ENCODE data around the gene NPHS1.
"Not testable (repeated sequence)": the region's sequence is repeated elsewhere in the genome, so short reads cannot be mapped to it uniquely, and the experiment has no call there.

The NPHS1 gene

DNA sequence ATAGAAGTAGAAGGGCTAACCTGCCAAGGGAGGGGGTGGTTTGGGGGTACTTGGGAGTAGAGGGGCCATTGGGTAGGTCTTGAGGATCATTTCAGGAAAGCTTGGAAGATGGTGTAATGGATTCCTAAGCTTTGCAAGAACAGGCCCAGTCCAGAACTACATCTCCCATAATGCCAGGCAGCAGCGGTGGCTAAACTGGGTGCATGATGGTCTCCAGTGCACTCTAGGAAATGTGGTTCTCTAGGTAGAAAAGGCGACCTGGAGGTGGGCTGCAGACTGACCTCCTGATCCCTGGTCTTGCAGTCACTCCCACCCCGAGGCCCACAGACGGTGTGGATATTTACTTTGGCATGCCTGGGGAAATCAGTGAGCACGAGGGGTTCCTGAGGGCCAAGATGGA, 19.9 kb upstream of the NPHS1 start:
- DNase-seq = no peak

DNA sequence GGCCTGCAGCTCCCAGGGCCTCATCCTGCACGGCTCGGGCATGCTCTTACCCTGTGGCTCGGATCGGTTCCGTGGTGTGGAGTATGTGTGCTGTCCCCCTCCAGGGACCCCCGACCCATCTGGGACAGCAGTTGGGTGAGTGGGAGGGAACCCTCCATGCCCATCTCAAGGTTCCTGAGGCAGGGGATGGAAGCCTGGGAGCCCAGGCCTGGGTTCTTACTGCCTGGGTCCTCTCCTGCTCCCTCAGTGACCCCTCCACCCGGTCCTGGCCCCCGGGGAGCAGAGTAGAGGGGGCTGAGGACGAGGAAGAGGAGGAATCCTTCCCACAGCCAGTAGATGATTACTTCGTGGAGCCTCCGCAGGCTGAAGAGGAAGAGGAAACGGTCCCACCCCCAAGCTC, 19.3 kb upstream of the NPHS1 start:
- no peak for DNase-seq

DNA sequence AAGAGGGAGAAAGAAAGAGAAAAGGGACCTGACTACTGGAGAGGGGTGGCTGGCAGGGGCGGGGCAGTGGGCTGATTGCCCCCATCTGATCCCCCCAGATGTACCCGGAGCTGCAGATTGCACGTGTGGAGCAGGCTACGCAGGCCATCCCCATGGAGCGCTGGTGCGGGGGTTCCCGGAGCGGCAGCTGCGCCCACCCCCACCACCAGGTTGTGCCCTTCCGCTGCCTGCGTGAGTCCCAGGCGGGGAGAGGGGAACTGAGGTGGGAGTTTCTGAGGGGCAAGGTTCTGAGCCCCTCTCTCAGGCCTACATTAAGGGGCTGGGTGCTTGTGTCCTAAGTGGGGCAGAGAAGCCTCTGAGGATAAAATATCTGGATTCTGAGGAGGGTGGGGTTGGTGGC, 18.5 kb upstream of the NPHS1 start:
- no peak for DNase-seq

DNA sequence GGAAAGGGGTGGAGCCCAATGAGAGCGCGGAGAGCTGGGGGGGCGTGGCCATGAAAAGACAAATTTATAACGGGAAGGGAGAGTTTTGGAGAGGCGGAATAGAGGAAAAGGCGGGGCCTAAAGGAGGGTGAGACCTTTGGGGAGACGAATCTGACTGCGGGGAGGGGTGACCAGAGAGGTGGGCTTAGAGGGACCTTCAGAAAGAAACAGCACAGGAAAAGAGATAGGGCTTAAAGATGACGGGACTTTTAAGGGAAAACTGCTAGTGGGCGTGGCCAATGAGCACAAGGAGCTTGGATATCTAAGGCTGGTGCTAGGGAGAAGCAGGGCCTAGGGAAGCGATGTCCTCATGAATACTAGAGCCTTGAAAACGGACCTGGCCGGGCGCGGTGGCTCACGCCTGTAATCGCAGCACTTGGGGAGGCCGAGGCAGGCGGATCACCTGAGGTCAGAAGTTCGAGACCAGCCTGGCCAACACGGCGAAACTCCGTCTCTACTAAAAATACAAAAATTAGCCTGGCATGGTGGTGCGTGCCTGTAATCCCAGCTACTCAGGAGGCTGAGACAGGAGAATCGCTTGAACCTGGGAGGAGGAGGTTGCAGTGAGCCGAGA, 17.9 kb upstream of the NPHS1 start:
- DNase-seq = not testable (repeated sequence)

DNA sequence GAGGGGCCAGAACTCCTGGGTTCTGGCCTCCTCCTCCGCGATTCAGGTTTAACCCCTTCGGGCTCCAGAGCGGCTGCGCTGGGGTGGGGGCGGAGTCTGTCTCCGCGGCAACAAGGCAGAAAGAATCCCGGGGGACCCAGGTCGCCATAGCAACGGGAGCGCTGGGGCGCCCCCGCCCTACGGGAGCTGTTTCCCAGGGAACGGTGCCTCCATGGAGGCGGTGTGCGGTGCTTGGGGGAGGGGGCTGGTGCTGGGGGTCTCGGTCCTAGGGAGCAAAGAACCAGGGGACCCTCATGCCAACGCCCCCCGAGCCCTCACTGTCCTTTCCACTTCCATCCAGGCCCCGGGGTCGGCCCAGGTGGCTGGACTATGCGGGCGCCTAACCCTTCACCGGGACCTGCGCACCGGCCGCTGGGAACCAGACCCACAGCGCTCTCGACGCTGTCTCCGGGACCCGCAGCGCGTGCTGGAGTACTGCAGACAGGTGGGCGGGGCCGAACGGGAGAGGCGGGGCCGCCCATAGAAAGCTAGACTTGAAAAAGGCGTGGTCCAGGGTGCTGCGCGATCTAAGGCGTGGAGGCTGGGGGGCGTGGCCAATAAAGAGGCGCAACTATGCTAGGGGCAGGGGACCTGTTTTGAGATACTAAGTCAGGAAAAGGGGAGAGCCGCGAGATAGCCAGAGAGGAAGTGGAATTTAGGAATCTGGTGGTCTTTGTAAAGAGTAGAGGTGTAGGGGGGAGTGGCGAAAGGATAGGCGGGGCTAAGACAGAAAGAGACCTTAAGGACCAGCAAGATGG, 17.2 kb upstream of the NPHS1 start:
- DNase-seq = peak; percentile 42 to 65 (median 50)

DNA sequence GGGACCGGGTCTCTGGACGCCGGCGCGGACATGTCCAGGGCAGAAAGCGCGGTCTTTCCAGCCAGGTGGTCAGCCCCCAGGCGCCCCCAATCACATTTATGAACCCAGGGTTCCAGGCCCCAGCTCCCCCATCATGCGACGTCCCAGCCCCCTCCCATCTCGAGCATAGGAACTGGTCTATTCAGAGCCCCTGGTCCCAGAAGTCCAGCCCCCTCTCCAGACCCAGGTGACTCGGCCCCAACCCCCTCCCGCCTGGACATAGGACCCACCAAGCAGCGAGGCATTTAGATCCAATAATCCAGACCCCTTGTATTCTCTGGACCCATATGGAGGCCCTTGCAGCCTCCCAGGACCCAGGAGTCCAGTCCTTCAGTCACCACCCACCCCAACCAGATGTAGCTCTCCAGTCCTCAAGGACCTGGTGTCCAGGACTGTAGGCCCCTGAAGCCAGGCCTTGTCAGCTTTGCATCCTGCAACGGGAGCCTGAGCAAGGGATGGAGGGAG, 16.6 kb upstream of the NPHS1 start:
- DNase-seq = no peak

DNA sequence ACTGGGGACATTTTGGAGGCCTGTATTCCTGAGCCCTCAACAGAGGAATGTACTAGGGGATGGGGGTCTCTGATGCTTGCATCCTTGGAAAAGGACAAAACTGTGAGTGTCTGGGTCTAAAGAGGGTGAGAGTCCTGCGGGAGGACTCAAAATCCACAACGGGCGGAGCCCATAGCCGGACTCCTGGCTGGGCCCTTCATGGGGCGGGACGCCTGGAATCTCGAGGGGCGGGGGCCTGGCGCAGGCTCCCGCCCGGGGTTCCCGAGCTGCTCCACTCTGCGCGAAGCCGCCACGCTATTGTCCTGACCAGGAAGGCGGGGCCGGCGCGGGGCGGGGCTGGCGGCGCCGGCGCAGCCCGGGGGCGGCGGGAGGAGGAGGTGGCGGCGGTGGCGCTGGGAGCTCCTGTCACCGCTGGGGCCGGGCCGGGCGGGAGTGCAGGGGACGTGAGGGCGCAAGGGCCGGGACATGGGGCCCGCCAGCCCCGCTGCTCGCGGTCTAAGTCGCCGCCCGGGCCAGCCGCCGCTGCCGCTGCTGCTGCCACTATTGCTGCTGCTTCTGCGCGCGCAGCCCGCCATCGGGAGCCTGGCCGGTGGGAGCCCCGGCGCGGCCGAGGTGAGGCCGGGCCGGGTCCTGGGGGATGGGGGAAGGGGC, 16.0 kb upstream of the NPHS1 start, which contains the start of gene APLP1:
TSS of gene APLP1 (plus strand) at position 403 of the 651 bp plus-strand sequence. CDS start at position 466, 63 bp downstream.
- DNase-seq = peak in 3 of 4 experiments; percentile 31 to 35 (median 34)

DNA sequence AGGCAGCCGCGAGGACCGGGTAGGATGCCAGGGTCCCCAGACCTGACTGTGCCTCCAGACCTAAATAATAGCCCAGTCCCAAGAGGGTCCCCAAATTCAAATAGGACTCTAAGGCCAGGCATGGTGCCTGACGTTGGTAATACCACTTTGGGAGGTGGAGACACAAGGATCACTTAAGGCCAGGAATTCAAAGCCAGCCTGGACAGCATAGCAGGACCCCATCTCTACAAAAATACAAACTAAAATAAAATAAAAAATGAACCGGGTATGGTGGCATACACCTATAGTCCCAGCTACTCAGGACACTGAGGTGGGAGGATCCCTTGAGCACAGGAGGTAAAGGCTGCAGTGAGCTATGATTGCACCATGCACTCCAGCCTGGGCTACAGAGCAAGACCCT, 10.7 kb upstream of the NPHS1 start:
- DNase-seq = no peak

DNA sequence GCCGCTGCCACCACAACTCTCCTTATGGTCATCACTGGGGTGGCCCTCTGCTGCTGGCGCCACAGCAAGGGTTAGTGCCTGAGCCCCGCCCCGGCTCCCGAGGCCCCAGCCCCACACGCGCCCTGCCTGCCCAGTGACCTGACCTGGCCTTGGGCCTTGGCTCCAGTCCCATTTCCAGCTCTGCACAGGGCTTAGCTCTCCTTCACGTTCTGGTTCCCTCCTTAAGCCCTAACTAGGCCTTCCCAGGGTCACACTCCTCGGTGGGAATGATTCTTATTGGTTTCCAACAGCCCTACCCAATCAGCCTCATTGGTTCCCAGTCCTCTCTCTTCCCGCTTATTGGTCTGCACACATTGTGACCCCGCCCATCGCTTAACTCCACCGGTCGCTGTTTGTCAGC, 10.2 kb upstream of the NPHS1 start:
- DNase-seq = no peak

DNA sequence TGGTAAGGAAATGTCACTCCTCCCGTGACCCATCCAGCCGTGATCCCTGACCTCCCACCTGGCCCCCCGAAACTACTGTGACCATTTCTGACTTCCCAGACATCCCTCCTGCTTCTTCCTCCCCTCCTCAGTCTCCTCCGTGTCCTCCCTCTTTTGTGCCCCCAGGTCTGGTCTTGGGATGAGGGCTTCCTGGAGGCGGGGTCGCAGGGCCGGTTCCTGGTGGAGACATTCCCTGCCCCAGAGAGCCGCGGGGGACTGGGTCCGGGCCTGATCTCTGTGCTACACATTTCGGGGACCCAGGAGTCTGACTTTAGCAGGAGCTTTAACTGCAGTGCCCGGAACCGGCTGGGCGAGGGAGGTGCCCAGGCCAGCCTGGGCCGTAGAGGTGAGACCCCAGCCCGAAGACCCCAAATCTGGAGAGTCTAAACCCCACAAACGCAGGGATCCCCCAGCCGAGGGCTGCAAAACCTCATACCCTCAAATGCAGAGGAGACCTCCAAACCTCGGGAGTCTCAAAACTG, 9.4 kb upstream of the NPHS1 start:
- DNase-seq = no peak

DNA sequence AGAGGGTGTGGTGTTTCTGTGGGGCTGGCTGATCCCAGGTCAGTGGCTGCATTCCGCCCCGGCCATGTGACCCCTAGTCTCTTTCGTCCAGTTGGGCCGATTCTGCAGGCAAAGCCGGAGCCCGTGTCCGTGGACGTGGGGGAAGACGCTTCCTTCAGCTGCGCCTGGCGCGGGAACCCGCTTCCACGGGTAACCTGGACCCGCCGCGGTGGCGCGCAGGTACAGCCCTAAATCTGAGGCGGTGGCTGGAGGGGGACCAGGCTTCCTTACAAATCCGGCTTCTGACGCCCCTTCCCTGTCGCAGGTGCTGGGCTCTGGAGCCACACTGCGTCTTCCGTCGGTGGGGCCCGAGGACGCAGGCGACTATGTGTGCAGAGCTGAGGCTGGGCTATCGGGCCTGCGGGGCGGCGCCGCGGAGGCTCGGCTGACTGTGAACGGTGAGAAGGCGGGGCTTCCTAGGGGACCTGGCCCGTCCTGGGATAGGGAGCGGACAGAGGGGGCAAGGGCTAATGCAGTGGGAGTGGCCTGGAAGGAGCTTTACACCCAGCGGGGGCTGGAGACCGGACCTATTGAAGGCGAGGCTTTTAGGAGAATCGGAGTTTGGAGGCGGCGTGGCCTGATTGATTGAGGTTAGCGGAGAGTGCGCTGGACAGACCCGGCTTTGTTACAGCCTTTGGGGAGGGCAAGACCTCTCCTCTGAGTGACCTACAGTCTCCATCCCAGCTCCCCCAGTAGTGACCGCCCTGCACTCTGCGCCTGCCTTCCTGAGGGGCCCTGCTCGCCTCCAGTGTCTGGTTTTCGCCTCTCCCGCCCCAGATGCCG, 8.7 kb upstream of the NPHS1 start:
- DNase-seq = no peak

DNA sequence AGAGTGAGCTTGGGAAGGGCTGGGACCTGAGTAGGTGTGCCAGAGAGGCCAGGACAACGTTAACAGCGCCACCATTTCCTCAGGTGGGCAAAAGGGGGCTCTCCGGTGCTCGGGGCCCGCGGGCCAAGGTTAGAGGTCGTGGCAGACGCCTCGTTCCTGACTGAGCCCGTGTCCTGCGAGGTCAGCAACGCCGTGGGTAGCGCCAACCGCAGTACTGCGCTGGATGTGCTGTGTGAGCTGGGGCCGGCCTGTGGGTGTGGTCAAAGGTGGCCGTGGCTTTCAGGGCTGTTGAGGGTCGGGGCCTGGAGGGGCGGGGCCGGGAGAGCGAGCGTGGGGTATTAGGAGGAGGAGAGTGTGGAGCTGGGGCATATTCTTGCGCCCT, 8.1 kb upstream of the NPHS1 start:
- no peak for DNase-seq

DNA sequence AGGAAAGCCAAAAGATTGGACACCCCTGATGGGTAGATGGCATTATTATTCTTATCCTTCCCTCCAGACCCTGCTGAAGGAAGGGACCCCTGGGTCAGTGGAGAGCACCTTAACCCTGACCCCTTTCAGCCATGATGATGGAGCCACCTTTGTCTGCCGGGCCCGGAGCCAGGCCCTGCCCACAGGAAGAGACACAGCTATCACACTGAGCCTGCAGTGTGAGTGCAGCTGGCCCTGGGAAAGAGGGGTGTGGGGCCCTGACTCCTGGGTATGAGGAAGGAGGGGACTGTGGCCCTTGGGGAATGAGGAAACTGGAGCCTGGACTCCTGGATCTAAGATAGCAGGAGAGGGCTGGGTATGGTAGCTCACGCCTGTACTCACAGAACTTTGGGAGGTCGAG, 7.1 kb upstream of the NPHS1 start:
- DNase-seq = no peak

DNA sequence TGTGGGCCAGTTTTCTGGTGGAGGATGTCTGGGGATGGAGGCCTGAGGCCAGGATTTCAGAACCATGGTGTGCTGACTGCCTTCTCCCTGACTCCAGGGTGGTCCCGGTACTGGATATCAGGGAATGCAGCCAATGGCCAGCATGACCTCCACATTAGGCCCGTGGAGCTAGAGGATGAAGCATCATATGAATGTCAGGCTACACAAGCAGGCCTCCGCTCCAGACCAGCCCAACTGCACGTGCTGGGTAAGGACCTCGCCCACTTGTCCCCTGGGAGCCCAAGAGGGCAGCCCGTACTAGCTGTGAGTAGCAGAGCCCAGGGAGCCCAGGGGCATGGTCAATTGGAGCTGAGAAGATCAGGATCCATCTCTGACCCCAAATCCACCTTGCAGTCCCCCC, 6.0 kb upstream of the NPHS1 start:
- no peak for DNase-seq

DNA sequence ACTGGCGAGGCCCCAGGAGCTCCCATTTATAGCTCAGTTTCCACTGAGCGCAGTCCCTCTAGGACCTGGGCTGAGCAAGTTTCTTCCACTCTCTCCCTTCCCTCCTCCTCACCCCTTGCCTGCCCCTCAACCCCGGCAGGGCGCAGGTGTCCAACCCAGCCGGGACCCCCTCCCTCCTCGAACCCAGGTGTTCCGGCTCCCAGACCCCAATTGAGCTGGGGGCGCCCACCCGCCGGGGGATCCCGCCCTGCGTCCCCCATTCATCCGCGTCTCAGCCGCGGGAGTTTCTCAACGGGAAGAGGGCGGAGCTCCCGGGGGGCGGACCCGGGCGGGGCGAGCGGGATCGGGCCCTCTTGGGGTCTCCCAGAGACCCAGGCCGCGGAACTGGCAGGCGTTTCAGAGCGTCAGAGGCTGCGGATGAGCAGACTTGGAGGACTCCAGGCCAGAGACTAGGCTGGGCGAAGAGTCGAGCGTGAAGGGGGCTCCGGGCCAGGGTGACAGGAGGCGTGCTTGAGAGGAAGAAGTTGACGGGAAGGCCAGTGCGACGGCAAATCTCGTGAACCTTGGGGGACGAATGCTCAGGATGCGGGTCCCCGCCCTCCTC, 4.3 kb upstream of the NPHS1 start, which contains the start of gene KIRREL2:
TSS of gene KIRREL2 (plus strand) at position 366 of the 604 bp plus-strand sequence. CDS start at position 575, 209 bp downstream.
- DNase-seq = no peak

DNA sequence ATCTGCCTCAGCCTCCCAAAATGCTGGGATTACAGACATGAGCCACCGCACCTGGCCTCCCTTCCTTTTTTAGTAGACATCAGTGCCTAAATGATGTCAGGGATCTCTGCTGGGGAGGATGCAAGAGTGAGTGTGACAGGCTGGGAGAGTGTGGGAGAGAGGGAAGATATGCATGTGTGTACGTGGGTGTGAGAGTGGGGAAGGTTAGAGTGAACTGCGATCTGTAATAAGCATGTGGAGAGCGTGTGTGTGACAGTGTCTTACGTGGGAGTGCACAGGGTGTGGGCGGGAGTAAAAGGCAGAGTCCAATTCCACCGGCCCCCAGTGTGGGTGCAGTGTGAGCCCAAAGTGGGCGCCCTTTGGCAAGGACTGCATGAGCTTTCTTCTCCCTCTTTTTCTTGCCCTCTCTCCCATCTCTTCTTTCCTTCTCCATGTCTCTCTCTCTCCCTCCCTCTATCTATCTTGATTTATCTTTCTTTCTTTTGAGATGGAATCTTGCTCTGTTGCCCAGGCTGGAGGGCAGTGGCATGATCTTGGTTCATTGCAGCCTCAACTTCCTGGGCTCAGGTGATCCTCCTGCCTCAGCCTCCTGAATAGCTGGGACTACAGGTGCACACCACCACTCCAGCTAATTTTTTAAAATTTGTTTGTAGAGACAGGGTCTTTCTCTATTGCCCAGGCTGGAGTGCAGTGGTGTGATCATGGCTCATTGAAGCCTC, 893 bp upstream of the NPHS1 start:
- no peak for DNase-seq

DNA sequence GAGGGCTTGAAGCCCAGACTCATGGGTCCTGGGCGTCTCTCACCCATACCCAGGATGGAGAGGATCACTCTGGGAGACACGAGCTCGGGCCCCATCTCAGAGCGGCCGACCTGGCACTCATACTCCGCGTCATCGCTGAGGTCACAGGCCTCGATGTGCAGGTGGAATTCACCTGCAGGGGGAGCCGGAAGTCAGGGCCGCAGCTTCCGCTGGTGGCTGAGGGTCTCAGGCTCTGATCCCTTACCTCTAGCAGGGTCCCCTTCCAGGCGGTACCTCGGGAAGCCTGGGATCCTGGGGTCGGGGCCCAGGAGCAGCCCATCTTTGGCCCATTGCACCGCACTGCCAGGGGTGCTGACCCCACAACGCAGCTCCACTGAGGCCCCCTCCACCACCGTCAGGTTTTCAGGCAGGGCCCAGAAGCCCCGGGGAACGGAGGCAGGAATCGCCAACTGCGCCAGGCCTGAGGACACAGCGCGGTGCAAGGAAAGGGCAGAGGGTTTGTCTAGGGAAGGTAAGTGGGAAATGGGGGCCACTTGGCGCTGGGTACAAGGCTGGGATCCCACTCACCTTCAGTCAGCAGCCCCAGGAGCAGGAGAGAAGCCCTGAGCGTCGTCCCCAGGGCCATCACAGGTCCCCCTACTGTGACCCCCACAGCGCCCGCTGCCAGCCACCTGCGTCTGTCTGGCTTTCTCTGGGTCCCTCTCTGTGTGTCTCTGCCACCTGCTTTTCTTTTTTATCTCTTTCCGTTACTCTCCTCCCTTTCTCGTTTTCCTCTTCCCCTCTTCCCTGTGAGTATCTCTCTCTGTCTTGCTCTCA, 883 bp downstream of the NPHS1 start:
- no peak for DNase-seq

DNA sequence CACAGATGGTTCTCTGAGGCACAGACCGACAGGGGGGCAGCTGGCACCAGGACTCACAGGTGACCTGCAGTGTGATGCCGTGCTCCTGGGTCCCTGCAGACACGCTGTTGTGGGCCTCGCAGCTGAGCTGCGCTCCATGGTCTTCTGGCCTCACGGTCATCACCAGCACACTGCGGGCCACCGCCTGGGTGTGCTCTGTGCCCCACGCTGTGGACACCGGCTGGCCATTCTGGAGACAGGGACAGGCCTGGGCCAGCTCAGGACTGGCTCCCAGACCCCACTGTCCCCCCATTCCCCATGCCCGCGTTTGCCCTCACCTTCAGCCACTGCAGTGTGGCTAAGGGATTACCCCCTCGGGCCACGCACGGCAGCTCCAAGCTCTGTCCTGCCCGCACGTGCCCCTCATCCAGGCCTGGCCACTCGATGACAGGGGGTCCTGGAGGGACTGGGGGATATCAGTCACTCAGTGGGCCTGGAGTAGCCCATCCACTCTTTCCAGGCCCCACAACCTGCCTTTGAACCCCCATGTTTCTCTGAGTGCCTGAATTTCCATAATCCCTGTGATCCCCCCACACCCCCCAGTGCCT, 3.3 kb downstream of the NPHS1 start:
- DNase-seq = no peak

DNA sequence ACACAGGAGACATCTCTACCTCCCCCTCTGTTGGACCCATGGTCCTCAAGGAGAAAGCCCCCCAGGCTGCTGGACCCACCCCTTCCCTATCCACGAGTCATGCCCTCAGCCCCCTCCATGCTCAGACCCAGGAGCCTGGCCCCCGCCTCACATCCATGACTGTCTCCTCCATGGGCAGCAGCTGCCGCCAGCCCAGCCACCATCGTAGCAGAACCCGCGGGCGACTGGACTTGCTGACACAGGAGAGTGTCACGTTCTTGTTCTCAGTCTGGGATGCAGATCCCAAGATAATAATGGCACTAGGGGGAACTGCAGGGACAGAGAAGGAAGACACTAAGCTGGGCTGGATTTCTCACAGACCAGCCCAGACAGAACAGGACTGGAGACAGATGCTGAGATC, 3.8 kb downstream of the NPHS1 start:
- no peak for DNase-seq

DNA sequence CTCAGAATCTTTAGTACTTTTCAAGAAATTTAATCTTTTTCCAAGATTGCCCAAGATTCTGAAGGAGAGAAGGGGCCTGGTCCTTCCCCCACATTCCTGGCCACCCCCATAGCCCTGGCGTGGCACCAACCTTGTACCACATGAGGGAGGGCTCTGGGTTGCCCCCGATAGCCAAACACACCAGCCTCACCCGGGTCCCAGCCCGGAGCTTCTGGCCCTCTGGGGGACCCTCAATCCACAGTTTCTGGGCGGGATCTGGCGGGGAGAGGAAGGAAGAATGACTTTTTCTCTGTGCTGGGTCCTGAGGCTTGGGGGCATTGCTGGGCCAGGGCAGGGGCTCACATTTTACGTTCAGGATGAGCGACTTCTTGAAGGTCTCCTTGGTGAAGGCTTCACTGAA, 4.4 kb downstream of the NPHS1 start:
- no peak for DNase-seq
